IMR-90 (cell line): Measurements from ENCODE around the gene SDK1. TPM values are rescaled to one million over a fixed set of nuclear protein-coding genes. Genes with fewer than 3 reads are reported as not detected.

Experiments used
- ATAC-seq: fragments of 200-7000 bp; cut with Tn5 transposase; 2 replicates; pipeline ENCODE4 v1.9.1; 2020; ENCODE audit warnings: low read depth, mild to moderate bottlenecking, moderate library complexity
- BruUV-seq: library from RNA; stranded (reverse); fragments of 400-500 nt; replicated peaks from 2 replicates; lab custom pipeline; 2021; lab: Mats Ljungman, UMichigan
- CTCF ChIA-PET: fragments of 300-600 bp; formaldehyde crosslinking; extraction: SDS; loops from one replicate; lab custom pipeline; 2021; ENCODE audit warnings: antibody characterized with exemption; lab: Yijun Ruan, JAX
- POLR2A ChIA-PET: fragments of 300-600 bp; sonication (Branson Sonifier 250); formaldehyde crosslinking; loops from one replicate; lab custom pipeline; 2022; ENCODE audit warnings: antibody characterized with exemption; ENCODE audit not compliant: unreplicated experiment; lab: Charles Lee
- DNase-seq: peaks from one replicate; pipeline ENCODE4 v3.0.0; 2013
- H2AFZ ChIP-seq: replicated peaks from 2 replicates; pipeline ENCODE3; 2013; ENCODE audit warnings: low read length, mild to moderate bottlenecking; ENCODE audit not compliant: poor library complexity
- H2AK5ac ChIP-seq: 2 replicates; pipeline ENCODE4 v1.6.1; 2013; ENCODE audit warnings: low read depth, low read length, inconsistent platforms
- H2AK9ac ChIP-seq: replicated peaks from 2 replicates; pipeline ENCODE3; 2013; ENCODE audit warnings: mild to moderate bottlenecking, low read depth, low read length, moderate library complexity; ENCODE audit not compliant: poor library complexity
- H2BK120ac ChIP-seq: 2 replicates; pipeline ENCODE4 v1.6.1; 2013; ENCODE audit warnings: low read depth, low read length, inconsistent platforms
- H2BK15ac ChIP-seq: 3 replicates; pipeline ENCODE4 v1.6.1; 2013; ENCODE audit warnings: low read depth, low read length, inconsistent platforms
- H2BK20ac ChIP-seq: 2 replicates; pipeline ENCODE4 v1.6.1; 2013; ENCODE audit warnings: low read depth, mild to moderate bottlenecking, inconsistent platforms, low read length, moderate library complexity
- H2BK5ac ChIP-seq: 2 replicates; pipeline ENCODE4 v1.6.1; 2013; ENCODE audit warnings: mild to moderate bottlenecking, low read depth, low read length, inconsistent platforms; ENCODE audit not compliant: poor library complexity, severe bottlenecking
- H3K14ac ChIP-seq: replicated peaks from 2 replicates; pipeline ENCODE4 v1.6.1; 2013; ENCODE audit warnings: low read depth, low read length, inconsistent platforms
- H3K18ac ChIP-seq: 2 replicates; pipeline ENCODE4 v1.6.1; 2013; ENCODE audit warnings: low read depth, low read length, control low read depth
- H3K23ac ChIP-seq: 2 replicates; pipeline ENCODE4 v1.6.1; 2013; ENCODE audit warnings: low read depth, low read length, inconsistent platforms
- H3K27ac ChIP-seq: 2 replicates; pipeline ENCODE4 v1.5.1; 2013; ENCODE audit warnings: mild to moderate bottlenecking, control low read depth, low read length; ENCODE audit not compliant: insufficient read depth
- H3K27me3 ChIP-seq: 2 replicates; pipeline ENCODE4 v1.6.1; 2013; ENCODE audit warnings: low read length; ENCODE audit not compliant: control insufficient read depth, insufficient read depth
- H3K36me3 ChIP-seq: 2 replicates; pipeline ENCODE4 v1.6.1; 2013; ENCODE audit warnings: low read length, mixed read lengths; ENCODE audit not compliant: control insufficient read depth, insufficient read depth
- H3K4ac ChIP-seq: 2 replicates; pipeline ENCODE4 v1.6.1; 2013; ENCODE audit warnings: low read depth, low read length, inconsistent platforms
- H3K4me1 ChIP-seq: 2 replicates; pipeline ENCODE4 v1.6.1; 2013; ENCODE audit warnings: low read length, mixed read lengths; ENCODE audit not compliant: control insufficient read depth, insufficient read depth
- H3K4me2 ChIP-seq: 2 replicates; pipeline ENCODE4 v1.6.1; 2013; ENCODE audit warnings: low read depth, mild to moderate bottlenecking, control low read depth, low read length, moderate library complexity
- H3K4me3 ChIP-seq: 2 replicates; pipeline ENCODE4 v1.5.1; 2013; ENCODE audit warnings: low read depth, mild to moderate bottlenecking, control low read depth, low read length, moderate library complexity; ENCODE audit not compliant: insufficient read depth
- H3K56ac ChIP-seq: 2 replicates; pipeline ENCODE4 v1.6.1; 2013; ENCODE audit warnings: low read length, inconsistent platforms; ENCODE audit not compliant: insufficient read depth; ENCODE audit errors: extremely low read depth
- H3K79me1 ChIP-seq, 2 experiments: 2 replicates each; pipeline ENCODE4 v1.6.1; 2013; ENCODE audit warnings: low read length in 2 of 2, inconsistent platforms in 1 of 2, low read depth in 1 of 2
- H3K9ac ChIP-seq: 2 replicates; pipeline ENCODE4 v1.6.1; 2013; ENCODE audit warnings: low read depth, low read length, control low read depth
- H3K9me1 ChIP-seq: 2 replicates; pipeline ENCODE4 v1.6.1; 2013; ENCODE audit warnings: low read length, inconsistent platforms; ENCODE audit not compliant: insufficient read depth
- H3K9me3 ChIP-seq: 2 replicates; pipeline ENCODE4 v1.6.1; 2013; ENCODE audit warnings: low read length; ENCODE audit not compliant: control insufficient read depth, insufficient read depth
- H4K20me1 ChIP-seq: 2 replicates; pipeline ENCODE4 v1.6.1; 2013; ENCODE audit warnings: low read length, inconsistent platforms; ENCODE audit not compliant: insufficient read depth
- H4K5ac ChIP-seq: 2 replicates; pipeline ENCODE4 v1.6.1; 2013; ENCODE audit warnings: mild to moderate bottlenecking, low read depth, low read length, control low read depth
- H4K8ac ChIP-seq, 2 experiments: 2 replicates each; pipeline ENCODE4 v1.6.1; 2013; ENCODE audit warnings: low read depth in 2 of 2, low read length in 2 of 2, control low read depth in 1 of 2, inconsistent platforms in 1 of 2
- H4K91ac ChIP-seq: 2 replicates; pipeline ENCODE4 v1.6.1; 2013; ENCODE audit warnings: low read depth, low read length, inconsistent platforms; ENCODE audit not compliant: insufficient read depth
- BHLHE40 ChIP-seq: fragments of 150-350 bp; IDR thresholded peaks from 2 replicates; pipeline ENCODE4 v1.6.1; 2016; ENCODE audit warnings: mild to moderate bottlenecking, low read depth, low read length
- CEBPB ChIP-seq: IDR thresholded peaks from 2 replicates; pipeline ENCODE4 v1.6.1; 2012; ENCODE audit warnings: low read depth, low read length, improper control_type of control experiment
- CHD1 ChIP-seq: IDR thresholded peaks from 2 replicates; pipeline ENCODE4 v1.6.1; 2012; ENCODE audit warnings: low read depth, low read length, improper control_type of control experiment
- FOS ChIP-seq: fragments of 150-350 bp; IDR thresholded peaks from 2 replicates; pipeline ENCODE4 v1.6.1; 2016; ENCODE audit warnings: low read depth, low read length
- MAFK ChIP-seq: IDR thresholded peaks from 2 replicates; pipeline ENCODE4 v1.6.1; 2012; ENCODE audit warnings: low read depth, low read length, improper control_type of control experiment
- MAZ ChIP-seq: IDR thresholded peaks from 2 replicates; pipeline ENCODE4 v1.6.1; 2012; ENCODE audit warnings: low read depth, mild to moderate bottlenecking, low read length, improper control_type of control experiment, moderate library complexity, borderline replicate concordance
- MXI1 ChIP-seq: IDR thresholded peaks from 2 replicates; pipeline ENCODE4 v1.6.1; 2012; ENCODE audit warnings: low read depth, mild to moderate bottlenecking, low read length, moderate library complexity, borderline replicate concordance
- NFE2L2 ChIP-seq: fragments of 150-350 bp; IDR thresholded peaks from 2 replicates; pipeline ENCODE4 v1.6.1; 2016; ENCODE audit warnings: low read depth, mild to moderate bottlenecking, low read length
- POLR2A ChIP-seq: IDR thresholded peaks from 2 replicates; pipeline ENCODE4 v1.6.1; 2012; ENCODE audit warnings: mild to moderate bottlenecking, low read depth, low read length
- RAD21 ChIP-seq: IDR thresholded peaks from 2 replicates; pipeline ENCODE4 v1.6.1; 2012; ENCODE audit warnings: low read length, improper control_type of control experiment
- RCOR1 ChIP-seq: IDR thresholded peaks from 2 replicates; pipeline ENCODE4 v1.6.1; 2012; ENCODE audit warnings: mild to moderate bottlenecking, low read length, improper control_type of control experiment; ENCODE audit not compliant: insufficient replicate concordance
- RFX5 ChIP-seq: IDR thresholded peaks from 2 replicates; pipeline ENCODE4 v1.8.0; 2012; ENCODE audit warnings: low read depth, mild to moderate bottlenecking, low read length, moderate library complexity
- SMC3 ChIP-seq: fragments of 150-350 bp; IDR thresholded peaks from 2 replicates; pipeline ENCODE4 v1.6.1; 2016; ENCODE audit warnings: low read depth, mild to moderate bottlenecking, antibody characterized with exemption, low read length, moderate library complexity
- WGBS, 2 experiments: methylation state at CpG; one replicate each; pipeline versions ENCODE4 v1.1.5 to v1.1.7; 2013; ENCODE audit warnings: missing lambda C conversion rate in 2 of 2; ENCODE audit not compliant: insufficient read length in 1 of 2; ENCODE audit errors: extremely low coverage in 2 of 2; 5-methylcytosine and 5-hydroxymethylcytosine counted together
- dilution Hi-C: fragments of 300-500 bp; cut with HindIII; formaldehyde crosslinking; loops from one replicate; pipeline ENCODE4 v1.14.3; 2018; ENCODE audit warnings: low sequenced_read_pairs; ENCODE audit not compliant: unreplicated experiment
- in situ Hi-C: fragments of 300-500 bp; cut with MboI; formaldehyde crosslinking; loops from 3 replicates; pipeline ENCODE4 v1.14.3; 2019; ENCODE audit warnings: low sequenced_read_pairs, inconsistent platforms, mixed read lengths
- intact Hi-C: fragments of 100-400 bp; cut with micrococcal nuclease; formaldehyde crosslinking; loops from 2 replicates; pipeline ENCODE4 v1.10.0; 2022
- polyA plus RNA-seq, 3 experiments: library from polyadenylated mRNA; depleted of rRNA; stranded (reverse); fragments of >200 nt; gene quantifications; 2 replicates each; pipeline ENCODE4 v1.2.3, GENCODE V29; 2012; ENCODE audit warnings: low replicate concordance in 1 of 3
- total RNA-seq: library from RNA; depleted of rRNA; stranded (reverse); fragments of >200 nt; gene quantifications from 2 replicates; pipeline ENCODE4 v1.2.3, GENCODE V29; 2012
- TF ChIP-seq, protein P1 (sequence below): fragments of 150-350 bp; IDR thresholded peaks from 2 replicates; pipeline ENCODE4 v1.6.1; 2016; ENCODE audit warnings: low read depth, mild to moderate bottlenecking, low read length, moderate library complexity, borderline replicate concordance
- TF ChIP-seq, protein P2 (sequence below): conservative IDR thresholded peaks from 2 replicates; pipeline ENCODE4 v1.5.1; 2012; ENCODE audit warnings: mild to moderate bottlenecking, low read depth, low read length, improper control_type of control experiment
- TF ChIP-seq, protein P3 (sequence below): fragments of 150-350 bp; IDR thresholded peaks from 2 replicates; pipeline ENCODE4 v1.6.1; 2017; ENCODE audit warnings: mild to moderate bottlenecking, antibody characterized with exemption, low read length, low read depth

SDK1 gene
- total and polyA plus RNA-seq, 2 of the 4 experiments (the other 2 are of a cell fraction) = 1.5 to 1.6 TPM

DNA sequence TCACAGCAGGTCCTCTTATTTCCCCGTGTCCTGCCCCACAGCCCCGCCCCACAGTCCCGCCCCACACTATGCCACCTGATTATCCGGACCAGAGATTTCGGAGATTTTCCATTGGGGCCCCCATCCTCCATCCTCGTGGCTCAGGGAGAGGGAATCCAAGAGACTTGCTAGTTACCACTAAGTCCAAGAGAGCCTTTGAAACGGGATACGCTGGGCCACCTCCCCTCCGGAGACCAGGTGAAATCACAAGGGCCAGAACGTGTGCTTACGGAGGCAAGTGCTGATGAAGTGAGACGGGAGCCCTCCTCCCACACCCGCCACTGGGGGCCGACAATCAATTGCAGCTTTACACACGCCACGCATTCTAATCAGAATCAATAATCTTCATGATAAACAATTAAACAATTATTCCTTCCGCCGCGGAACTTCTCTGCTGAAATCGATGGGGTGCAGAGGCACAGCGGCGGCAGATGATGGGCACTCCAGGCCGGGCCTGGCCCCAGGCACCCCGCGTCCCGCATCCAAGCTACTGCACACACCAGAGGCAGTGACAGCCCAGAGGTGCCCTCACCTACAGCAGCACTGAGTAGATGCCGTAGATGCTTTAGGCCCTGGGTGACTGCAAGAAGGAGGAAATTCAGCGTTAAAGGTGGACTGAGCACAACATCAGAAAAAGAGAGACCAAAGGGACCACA is 847.0 kb downstream of the SDK1 start:
- H3K4ac ChIP-seq = no peak overlapping the region
- no peak overlapping the region for H2BK15ac ChIP-seq
- no peaks in the 10 kb centered on the region for H3K27me3 ChIP-seq
- H3K36me3 ChIP-seq = no peaks in the 10 kb centered on the region
- 100% methylated on average over 1 of the region's 28 CpGs; no CpG with 5 or more reads in 1 of the 2 experiments for WGBS, 2 experiments
- H2AFZ ChIP-seq = no peak overlapping the region
- CTCF ChIA-PET = no interaction called here
- no peak overlapping the region for H3K18ac ChIP-seq
- H4K91ac ChIP-seq = no peak overlapping the region
- ATAC-seq (no peak), DNase-seq (no peak)
- H2BK20ac ChIP-seq = no peak overlapping the region
- no TSS peak for BruUV-seq
- no peak overlapping the region for H2AK9ac ChIP-seq
- H2AK5ac ChIP-seq = no peak overlapping the region
- no peaks in the 10 kb centered on the region; the same call in 1 of the 2 replicates for H3K9me3 ChIP-seq
- H3K27ac ChIP-seq = no peak overlapping the region
- no peak for TF ChIP-seq CHD1
- no peak for TF ChIP-seq POLR2A
- TF ChIP-seq, protein P1, sequence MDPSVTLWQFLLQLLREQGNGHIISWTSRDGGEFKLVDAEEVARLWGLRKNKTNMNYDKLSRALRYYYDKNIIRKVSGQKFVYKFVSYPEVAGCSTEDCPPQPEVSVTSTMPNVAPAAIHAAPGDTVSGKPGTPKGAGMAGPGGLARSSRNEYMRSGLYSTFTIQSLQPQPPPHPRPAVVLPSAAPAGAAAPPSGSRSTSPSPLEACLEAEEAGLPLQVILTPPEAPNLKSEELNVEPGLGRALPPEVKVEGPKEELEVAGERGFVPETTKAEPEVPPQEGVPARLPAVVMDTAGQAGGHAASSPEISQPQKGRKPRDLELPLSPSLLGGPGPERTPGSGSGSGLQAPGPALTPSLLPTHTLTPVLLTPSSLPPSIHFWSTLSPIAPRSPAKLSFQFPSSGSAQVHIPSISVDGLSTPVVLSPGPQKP = no peak
- no peak for TF ChIP-seq NFE2L2
- TF ChIP-seq RFX5 = no peak
- TF ChIP-seq CEBPB = no peak
- TF ChIP-seq BHLHE40 = no peak
- TF ChIP-seq, protein P2, sequence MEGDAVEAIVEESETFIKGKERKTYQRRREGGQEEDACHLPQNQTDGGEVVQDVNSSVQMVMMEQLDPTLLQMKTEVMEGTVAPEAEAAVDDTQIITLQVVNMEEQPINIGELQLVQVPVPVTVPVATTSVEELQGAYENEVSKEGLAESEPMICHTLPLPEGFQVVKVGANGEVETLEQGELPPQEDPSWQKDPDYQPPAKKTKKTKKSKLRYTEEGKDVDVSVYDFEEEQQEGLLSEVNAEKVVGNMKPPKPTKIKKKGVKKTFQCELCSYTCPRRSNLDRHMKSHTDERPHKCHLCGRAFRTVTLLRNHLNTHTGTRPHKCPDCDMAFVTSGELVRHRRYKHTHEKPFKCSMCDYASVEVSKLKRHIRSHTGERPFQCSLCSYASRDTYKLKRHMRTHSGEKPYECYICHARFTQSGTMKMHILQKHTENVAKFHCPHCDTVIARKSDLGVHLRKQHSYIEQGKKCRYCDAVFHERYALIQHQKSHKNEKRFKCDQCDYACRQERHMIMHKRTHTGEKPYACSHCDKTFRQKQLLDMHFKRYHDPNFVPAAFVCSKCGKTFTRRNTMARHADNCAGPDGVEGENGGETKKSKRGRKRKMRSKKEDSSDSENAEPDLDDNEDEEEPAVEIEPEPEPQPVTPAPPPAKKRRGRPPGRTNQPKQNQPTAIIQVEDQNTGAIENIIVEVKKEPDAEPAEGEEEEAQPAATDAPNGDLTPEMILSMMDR = no peak
- TF ChIP-seq MAZ = no peak
- no peak for TF ChIP-seq RAD21
- no peak for TF ChIP-seq MXI1
- no peak for TF ChIP-seq FOS
- TF ChIP-seq MAFK = no peak
- TF ChIP-seq, protein P3, sequence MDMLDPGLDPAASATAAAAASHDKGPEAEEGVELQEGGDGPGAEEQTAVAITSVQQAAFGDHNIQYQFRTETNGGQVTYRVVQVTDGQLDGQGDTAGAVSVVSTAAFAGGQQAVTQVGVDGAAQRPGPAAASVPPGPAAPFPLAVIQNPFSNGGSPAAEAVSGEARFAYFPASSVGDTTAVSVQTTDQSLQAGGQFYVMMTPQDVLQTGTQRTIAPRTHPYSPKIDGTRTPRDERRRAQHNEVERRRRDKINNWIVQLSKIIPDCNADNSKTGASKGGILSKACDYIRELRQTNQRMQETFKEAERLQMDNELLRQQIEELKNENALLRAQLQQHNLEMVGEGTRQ = no peak
- no peak for TF ChIP-seq SMC3
- no peak for TF ChIP-seq RCOR1
- no peak overlapping the region for H2BK5ac ChIP-seq
- no peak overlapping the region for H3K23ac ChIP-seq
- H4K8ac ChIP-seq = no peak overlapping the region
- no peak overlapping the region for H3K14ac ChIP-seq
- H3K9me1 ChIP-seq = no peaks in the 10 kb centered on the region
- no peak overlapping the region for H2BK120ac ChIP-seq
- H4K5ac ChIP-seq = no peak overlapping the region
- in situ Hi-C loops = no loop called here
- H3K56ac ChIP-seq = no peak overlapping the region
- H3K4me1 ChIP-seq = no peaks in the 10 kb centered on the region; the same call in 1 of the 2 replicates
- intact Hi-C loops = no loop called here
- dilution Hi-C loops = no loop called here
- no peaks in the 10 kb centered on the region for H4K20me1 ChIP-seq
- no peaks in the 10 kb centered on the region for H3K79me1 ChIP-seq
- no peak overlapping the region for H3K4me2 ChIP-seq
- H3K9ac ChIP-seq = no peak overlapping the region
- H3K4me3 ChIP-seq = no peak overlapping the region
- POLR2A ChIA-PET = no interaction called here
